Upper lobe of left lung (tissue), 4 donors: ENCODE measurements around the gene VAMP4.

Source experiments
- CTCF ChIP-seq, 6 experiments: fragments of 450-650 bp in 4 of 6; fragments of 200-600 bp in 2 of 6; sonication (generic) in 2 of 6; IDR thresholded peaks; one replicate each; pipeline ENCODE4 v1.5.1; 2016 to 2019; ENCODE audit warnings: antibody characterized with exemption in 6 of 6
- POLR2A ChIP-seq, 4 donors: fragments of 450-650 bp; IDR thresholded peaks; one replicate each; pipeline ENCODE4 v1.5.1; 2016 to 2017; ENCODE audit warnings: antibody characterized with exemption in 4 of 4, mild to moderate bottlenecking in 2 of 4
- POLR2AphosphoS5 ChIP-seq, 2 donors: sonication (generic); formaldehyde crosslinking; IDR thresholded peaks; one replicate each; pipeline ENCODE4 v1.5.1; 2017; ENCODE audit warnings: antibody characterized with exemption in 2 of 2

GRCh38 chr1:171699531-171699930 is 42.3 kb downstream of the VAMP4 start:
- TF ChIP-seq CTCF (IDR thresholded peaks at IDR 0.05) (no peak), POLR2A (IDR thresholded peaks at IDR 0.05) (no peak), POLR2AphosphoS5 (IDR thresholded peaks at IDR 0.05) (no peak)
